Measurements from ENCODE around the gene SDK2.

SDK2 gene

DNA sequence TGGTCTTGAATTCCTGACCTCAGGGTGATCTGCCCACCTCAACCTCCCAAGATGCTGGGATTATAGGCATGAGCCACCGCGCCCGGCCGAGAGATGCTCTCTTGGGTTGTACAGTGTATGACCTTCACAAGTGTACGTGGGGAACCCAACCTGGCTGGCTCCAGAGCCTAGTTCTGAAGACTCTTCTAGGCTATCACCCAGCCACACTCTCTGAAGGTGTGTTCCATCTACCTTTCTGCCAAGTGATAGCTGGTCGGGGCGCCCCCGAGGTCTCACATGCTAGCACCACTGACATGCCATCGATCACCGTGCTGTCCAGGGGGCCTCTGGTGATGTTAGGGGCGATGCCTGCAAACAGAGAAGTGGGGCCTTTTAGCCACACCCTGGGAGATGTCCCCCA lies 210.7 kb downstream of the SDK2 start:
- Histone ChIP-seq H3K27me3 (no peaks in the 10 kb centered on the region), H3K36me3 (no peaks in the 10 kb centered on the region)
- DNase-seq, result no peak

DNA sequence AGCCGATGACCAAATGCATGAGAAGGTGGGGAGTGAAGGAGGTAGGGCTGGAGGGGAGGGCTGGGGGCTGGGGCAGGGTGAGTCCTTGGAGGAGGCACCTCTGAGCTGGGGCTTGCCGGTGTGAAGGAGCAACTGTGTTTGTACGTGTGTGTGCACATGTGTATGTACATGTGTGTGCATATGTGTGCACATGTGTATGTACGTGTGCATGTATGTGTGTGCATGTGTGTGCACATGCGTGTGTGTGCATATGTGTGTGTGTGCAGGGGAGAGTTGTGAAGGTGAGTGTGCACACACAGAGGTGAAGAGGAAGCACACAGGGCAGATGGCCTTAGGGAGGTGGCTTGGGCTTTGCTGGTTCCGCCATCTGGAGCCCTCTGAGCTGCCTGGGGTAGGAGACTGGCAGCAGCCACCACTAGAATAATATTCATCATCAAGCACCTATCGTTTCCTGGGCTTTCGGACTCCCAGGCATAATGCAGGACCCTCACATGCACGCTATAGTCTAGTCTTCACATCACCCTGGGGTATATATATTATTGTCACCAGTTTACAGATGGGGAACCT lies 211.5 kb downstream of the SDK2 start:
- Histone ChIP-seq H3K9me3 (no peaks in the 10 kb centered on the region), H3K4me1 (peaks cover 5% of the 10 kb centered on the region), H3K36me3 (no peaks in the 10 kb centered on the region), H3K4me3 (ENCODE audit: low read depth, low read length) (no peak overlapping the region), H3K27me3 (no peaks in the 10 kb centered on the region)
- DNase-seq, result no peak
- no peak for TF ChIP-seq CTCF (IDR thresholded peaks at IDR 0.05; ENCODE audit: low read depth, low read length)

More for the DNA sequence above, 210.7 kb downstream of the SDK2 start:
- Histone ChIP-seq H3K4me1 (peaks cover 5% of the 10 kb centered on the region), H3K4me3 (ENCODE audit: low read depth, low read length) (no peak overlapping the region), H3K9me3 (no peaks in the 10 kb centered on the region)
- TF ChIP-seq CTCF (IDR thresholded peaks at IDR 0.05; ENCODE audit: low read depth, low read length), result no peak

- TF ChIP-seq CTCF (IDR thresholded peaks at IDR 0.05; ENCODE audit: low read depth, low read length), result no peak
- H3K36me3 ChIP-seq, result no peaks in the 10 kb centered on the region
- no peaks in the 10 kb centered on the region for H3K27me3 ChIP-seq
- H3K4me3 ChIP-seq (ENCODE audit: low read depth, low read length), result no peak overlapping the region
- no peak for DNase-seq
- H3K9me3 ChIP-seq, result no peaks in the 10 kb centered on the region
- peaks cover 5% of the 10 kb centered on the region for H3K4me1 ChIP-seq
These were observed 212.6 kb downstream of the SDK2 start for GRCh38 chr17:73431401-73432205.

GRCh38 chr17:73430848-73431247 lies 213.4 kb downstream of the SDK2 start:
- H3K27me3 ChIP-seq, result no peaks in the 10 kb centered on the region
- no peak for TF ChIP-seq CTCF (IDR thresholded peaks at IDR 0.05; ENCODE audit: low read depth, low read length)
- no peaks in the 10 kb centered on the region for H3K36me3 ChIP-seq
- no peaks in the 10 kb centered on the region for H3K9me3 ChIP-seq
- peaks cover 5% of the 10 kb centered on the region for H3K4me1 ChIP-seq
- no peak overlapping the region for H3K4me3 ChIP-seq (ENCODE audit: low read depth, low read length)
- no peak for DNase-seq

GRCh38 chr17:73430165-73430680 lies 214.0 kb downstream of the SDK2 start:
- Histone ChIP-seq H3K4me1 (peaks cover 5% of the 10 kb centered on the region), H3K9me3 (no peaks in the 10 kb centered on the region), H3K4me3 (ENCODE audit: low read depth, low read length) (no peak overlapping the region), H3K27me3 (no peaks in the 10 kb centered on the region), H3K36me3 (no peaks in the 10 kb centered on the region)
- no peak for DNase-seq
- TF ChIP-seq CTCF (IDR thresholded peaks at IDR 0.05; ENCODE audit: low read depth, low read length), result no peak
